ENCODE results near the gene THOC6.
"Not testable (repeated sequence)": the region's sequence is repeated elsewhere in the genome, so short reads cannot be mapped to it uniquely, and the experiment has no call there.

THOC6 gene

DNA sequence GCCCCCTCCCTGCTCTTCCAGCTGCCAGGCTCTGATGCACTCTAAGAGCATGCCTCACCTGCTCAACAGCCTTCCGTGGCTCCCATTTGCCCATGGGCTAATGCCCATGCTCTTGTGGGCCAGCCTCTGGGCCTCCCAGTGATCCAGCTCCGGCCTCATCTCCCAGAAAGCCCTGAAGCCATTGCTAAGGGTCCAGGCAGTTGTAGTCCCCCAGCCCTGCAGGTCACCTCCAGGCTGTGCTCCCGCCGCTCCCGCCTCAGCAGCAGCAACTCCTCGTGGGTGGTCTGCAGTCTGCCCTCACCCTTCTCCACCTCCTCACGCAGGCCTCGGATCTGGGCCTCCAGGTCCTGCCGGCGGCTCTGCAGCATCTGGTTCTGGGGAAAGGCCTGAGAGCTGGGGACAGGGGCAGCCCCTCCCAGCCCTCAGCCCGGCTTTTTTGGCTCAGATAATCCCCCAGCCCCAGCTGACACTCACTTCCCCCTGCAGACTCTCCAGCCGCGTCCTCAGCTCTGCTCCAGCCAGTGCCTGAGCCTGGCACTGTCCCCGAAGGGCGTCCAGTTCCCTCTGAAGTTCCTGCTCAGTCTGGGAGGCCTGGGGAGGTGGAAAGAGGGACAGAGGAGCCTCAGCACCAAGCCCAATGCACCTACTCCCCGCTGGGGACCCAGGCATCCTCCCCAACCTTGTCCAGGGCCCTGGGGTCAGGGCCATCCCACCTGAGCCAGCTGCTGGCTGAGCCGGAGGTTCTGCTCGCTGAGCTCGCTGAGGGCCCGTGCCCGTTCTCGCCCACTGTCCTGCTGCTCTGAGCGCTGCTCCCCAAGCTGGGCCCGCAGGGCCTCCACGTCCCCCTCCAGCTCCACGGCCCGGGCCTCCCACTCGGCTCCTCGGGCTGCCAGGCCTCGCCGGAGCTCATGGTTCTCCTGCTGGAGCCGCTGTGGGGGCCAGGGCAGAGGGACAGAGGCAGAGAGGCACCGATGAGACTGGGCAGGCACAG, 6.7 kb downstream of the THOC6 start:
- no peak for DNase-seq (ENCODE audit: low read depth)

DNA sequence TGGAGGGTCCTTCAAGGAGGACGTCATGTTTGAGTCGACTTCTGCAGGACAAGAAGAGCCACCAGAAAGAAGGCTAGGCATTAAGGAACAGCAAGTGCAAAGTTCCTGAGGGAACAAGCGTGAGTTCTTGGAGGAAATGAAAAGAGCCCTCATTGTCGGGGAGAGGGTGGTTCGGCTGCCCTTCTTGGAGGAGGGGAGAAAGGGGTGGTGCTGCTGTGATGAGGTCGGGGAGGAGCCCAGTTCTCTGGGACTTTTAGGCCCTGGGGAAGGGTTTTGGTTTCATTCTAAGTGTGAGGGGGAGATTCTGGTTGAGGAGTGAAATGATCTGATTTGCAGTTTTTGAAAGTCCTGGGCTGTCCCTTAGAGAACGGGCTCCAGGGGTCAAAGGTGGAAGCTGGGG, 8.8 kb downstream of the THOC6 start:
- DNase-seq (ENCODE audit: low read depth), result no peak

DNA sequence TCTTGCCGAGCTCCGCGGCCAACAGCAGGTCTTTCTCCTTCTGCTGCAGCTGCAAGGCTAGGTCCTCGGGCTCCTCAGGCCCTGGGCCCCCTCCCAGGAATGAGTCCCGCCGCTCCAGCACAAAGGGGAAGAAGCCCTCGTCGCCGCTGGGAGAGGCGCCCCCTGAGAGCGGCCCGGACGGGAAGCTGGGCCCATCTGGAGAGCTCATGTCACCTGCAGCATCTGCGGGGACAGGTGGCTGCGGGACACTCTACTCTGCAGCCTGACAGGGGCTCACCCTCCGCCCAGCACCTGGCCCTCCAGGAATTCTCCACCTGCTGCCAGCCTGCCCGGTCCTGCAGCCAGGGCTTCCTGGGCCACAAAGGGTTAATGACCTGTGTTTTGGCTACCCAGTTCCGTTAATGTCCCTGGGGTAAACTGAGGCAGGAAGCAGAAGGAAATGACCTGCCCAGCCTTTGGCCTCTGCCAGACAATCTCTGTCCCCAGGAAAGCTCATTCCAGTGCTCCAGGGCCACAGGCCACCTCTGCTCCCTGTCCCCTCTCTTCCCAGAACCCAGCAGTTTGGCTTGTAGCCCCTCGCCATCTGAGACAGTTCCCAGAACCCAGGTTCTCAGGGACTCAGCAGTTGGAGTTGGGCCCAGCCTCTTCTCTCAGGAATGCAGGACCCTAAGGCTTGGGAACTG, 11.6 kb downstream of the THOC6 start:
- no peak for DNase-seq (ENCODE audit: low read depth)

DNA sequence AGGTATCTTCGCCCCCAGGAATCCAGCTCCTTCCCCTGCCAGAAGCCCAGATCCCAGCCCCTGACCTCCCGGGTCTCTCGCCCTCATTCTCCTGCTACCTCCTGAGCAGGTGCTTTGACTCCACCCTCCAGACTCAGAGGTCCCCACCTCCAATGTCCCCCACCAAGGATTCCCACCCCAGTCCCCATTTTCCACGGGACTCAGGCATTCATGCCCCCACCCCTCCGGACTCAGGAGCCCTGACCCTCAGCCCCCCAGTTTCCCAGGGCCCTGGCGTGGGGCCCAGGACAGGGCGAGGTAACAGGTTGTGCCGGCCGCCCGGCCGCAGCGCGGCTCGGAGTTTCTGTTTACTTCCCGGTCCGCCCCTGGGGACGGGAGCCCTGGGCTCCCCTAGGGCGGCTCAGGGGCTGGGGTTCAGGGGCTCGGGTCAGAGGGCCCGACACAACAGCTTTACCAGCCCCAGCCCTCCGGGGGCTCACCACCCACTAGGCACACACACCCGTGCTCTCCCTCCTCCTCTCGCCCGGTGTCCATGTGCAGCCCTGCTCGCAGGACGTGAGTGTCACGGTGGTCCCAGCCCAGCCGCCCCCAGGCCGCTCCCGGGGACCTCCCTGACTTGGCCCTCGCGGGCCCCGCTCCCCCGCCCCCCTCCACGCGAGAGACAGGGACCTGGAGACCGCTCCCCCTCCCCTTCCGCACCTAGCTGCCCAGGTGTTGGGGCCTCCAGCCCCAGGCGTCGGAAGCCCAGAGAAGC, 12.3 kb downstream of the THOC6 start:
- no peak for DNase-seq (ENCODE audit: low read depth)

DNA sequence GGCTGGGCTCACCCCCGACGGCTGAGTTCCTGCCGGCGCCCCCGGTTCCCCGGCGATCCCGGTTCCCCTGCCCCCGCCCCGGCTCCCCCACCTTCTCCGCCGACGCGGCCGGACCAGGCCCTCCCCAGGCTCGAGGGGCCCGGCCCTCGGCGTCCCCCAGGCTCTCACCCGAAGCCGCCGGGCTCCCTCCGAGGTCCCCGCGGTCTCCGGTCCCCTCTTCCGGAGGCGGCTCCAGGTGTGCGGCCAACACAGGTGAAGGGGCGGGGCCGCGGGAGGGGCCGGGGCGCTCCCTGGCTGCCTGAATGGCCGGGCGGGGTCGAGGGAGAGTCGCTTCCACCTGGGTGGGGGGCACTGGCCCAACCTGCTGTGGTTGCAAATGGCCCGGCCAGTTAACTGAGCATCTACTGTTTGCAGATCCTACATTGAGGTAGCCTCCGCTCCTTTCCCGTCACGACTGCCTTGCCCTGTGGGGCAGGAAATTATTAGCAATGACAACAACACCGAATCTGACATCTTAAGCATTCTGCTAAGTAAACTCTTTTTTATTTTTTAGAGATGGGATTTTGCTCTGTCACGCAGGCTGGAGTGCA, 13.0 kb downstream of the THOC6 start, which contains the start of gene BICDL2:
Gene BICDL2 (minus strand): TSS at position 219 of the 590 bp plus-strand sequence. CDS start 1,448 bp downstream, outside the sequence.
- DNase-seq (ENCODE audit: low read depth), result no peak

DNA sequence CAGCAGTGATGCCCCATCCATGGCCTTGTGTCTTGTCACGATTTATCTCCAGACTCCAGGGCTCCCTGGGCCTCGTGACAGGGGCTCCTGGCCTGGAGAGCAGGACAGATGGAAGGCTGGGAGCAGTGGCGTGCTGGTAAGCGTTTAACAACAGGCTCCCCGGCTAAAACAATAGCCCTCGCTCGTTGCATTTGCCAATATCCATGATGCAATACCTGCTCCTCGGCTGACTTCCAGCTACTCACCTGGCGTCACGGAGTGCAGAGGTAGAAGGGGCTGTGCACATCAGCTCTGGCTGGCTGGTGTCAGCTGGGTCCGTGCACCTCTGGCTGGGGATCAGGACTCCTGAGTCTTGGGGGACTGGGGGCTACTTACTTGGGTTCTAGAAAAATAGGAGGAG, 14.4 kb downstream of the THOC6 start:
- no peak for DNase-seq (ENCODE audit: low read depth)

DNA sequence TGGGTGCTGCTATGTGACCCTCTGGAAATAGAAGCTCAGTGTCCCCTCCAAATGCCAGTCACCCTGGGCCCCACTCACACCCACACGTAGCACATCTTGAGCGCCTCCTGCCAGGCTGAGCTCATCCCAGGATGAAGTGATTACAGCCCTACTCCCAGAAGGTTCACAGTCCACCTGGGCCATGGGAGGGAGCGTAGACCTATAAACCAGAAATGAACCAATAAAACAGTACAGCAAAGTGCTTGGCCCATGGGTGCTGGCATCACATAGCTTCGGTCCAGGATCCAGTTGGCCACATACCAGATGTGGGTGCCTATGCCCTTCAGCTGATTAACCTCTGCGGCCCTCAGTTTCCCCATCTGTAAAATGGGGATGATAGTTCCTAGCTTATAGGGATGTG, 15.1 kb downstream of the THOC6 start:
- no peak for DNase-seq (ENCODE audit: low read depth)

DNA sequence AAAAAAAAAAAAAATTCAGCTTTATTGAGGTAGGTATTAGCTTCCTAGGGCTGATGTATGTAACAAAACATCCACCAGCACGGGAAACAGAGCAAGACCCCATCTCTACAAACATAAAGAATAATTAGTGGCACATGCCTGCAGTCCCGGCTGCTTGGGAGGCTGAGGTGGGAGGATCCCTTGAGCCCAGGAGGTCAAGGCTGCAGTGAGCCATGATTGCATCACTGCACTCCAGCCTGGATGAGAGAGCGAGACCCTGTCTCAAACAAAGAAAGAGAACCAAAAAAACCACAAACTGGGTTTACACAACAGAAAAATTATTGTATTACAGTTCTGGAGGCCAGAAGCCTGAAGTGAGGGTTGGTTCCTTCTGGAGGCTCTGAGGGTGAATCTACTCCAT, 18.5 kb downstream of the THOC6 start:
- DNase-seq (ENCODE audit: low read depth), result no peak

DNA sequence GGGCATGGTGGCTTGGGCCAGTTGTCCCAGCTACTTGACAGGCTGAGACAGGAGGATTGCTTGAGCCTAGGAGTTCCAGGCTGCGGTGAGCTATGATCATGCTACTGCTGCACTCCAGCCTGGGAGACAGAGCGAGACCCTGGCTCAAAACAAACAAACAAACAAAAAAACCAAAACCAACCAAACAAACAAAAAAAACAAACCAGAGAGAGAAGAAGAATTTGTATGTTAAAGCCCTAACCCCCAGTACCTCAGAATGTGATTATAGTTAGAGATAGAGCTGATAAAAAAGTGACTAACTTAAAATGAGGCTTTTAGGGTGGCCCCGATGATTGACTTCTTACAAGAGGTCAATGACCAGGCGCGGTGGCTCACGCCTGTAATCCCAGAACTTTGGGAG, 20.9 kb downstream of the THOC6 start:
- DNase-seq (ENCODE audit: low read depth), result no peak

DNA sequence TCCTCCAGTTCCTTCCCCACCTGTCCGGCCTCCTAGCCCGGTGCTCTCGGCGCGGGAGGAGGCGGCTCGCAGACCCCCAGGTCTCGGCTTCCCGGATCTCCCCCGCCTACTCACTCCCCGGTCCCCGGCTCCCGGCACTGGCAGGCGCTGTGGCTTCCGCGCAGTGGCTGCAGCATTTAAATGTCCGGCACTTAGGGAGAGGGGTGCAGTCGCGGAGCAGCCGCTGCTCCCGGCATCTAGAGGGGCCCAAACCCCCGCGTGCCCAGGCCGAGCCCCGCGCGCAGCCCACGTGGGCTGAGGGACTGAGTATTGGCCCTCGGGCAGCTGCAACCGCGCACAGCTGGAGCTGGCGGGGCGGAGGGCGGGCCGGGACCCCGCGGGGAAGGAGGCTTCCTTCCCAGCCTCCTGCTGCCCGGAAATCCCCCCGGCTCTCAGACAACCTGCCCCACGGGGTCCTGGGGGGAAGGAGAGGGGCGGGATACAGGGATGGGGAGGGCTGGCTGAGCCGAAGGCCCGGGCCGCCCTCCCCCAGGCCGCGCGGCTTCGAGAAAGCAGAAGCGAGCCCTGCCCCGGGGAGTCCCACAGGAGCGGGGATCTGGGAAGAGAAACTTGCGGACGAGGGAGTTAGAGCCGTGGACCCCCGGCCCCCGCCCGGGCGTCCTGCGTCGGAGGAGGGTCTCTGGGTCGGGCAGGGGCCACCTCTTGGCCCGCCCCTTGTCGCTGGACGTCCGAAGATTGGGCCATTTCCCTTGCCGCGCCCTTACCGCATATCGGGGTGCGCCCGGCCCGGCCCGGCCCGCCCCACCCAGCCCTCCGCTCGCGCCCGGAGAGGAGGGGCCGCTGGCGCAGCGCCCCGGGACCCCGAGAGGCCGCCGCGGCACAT, 22.2 kb downstream of the THOC6 start, which contains the start of gene MMP25:
Gene MMP25 (plus strand): TSS at position 804 of the 883 bp plus-strand sequence. CDS start 357 bp downstream, outside the sequence.
- no peak for DNase-seq (ENCODE audit: low read depth)

DNA sequence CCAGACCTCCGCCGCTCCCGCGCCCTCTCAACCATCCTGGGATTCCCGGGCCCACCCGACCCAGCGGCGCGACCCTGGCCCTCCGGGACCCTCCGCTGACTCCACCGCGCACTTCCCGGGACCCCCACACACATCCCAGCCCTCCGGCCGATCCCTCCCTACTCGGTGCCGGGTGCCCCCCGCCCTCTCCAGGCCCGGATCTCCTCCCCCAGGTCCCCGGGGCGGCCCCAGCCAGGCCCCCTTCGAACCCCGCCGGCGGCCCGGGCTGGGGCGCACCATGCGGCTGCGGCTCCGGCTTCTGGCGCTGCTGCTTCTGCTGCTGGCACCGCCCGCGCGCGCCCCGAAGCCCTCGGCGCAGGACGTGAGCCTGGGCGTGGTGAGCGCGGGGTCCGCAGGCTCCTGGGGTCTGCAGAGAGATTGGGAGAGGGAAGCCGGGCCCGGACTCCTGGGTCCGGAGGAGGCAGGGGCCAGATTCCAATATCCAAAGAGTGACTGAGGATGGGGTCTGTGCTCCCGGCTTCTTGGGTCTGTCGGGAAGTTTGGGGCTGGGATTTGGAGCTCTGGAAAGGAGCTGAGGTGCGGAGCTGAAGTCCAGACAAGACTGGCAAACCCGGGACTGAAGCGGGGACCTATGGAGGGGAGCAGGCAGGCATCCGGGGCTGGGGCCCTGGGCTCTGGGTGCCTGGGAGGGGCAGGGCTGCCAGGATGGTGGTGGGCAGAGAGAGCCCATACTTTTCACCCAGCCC, 23.0 kb downstream of the THOC6 start:
- no peak for DNase-seq (ENCODE audit: low read depth)

DNA sequence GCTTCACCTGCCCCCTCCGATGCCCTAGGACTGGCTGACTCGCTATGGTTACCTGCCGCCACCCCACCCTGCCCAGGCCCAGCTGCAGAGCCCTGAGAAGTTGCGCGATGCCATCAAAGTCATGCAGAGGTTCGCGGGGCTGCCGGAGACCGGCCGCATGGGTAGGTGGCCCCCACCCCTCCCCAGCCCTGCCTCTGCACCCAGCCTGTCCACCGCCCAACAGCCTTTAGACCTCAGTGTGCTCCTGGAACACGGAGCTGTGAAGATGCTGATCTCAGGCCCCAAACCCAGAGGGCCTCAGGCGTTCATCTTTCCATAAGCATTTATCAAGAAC, 23.5 kb downstream of the THOC6 start:
- DNase-seq (ENCODE audit: low read depth), result no peak

DNA sequence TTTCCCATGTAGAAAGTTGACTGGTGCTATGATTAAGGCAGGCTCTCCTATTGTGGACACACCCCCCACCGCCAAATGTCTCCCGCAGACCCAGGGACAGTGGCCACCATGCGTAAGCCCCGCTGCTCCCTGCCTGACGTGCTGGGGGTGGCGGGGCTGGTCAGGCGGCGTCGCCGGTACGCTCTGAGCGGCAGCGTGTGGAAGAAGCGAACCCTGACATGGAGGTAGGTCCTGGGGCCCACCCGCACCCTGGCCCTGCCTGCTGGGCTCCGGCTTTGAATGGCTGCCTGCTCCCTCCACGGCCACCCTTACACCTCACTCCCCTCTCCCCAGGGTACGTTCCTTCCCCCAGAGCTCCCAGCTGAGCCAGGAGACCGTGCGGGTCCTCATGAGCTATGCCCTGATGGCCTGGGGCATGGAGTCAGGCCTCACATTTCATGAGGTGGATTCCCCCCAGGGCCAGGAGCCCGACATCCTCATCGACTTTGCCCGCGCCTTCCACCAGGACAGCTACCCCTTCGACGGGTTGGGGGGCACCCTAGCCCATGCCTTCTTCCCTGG, 26.2 kb downstream of the THOC6 start:
- DNase-seq (ENCODE audit: low read depth), result no peak

DNA sequence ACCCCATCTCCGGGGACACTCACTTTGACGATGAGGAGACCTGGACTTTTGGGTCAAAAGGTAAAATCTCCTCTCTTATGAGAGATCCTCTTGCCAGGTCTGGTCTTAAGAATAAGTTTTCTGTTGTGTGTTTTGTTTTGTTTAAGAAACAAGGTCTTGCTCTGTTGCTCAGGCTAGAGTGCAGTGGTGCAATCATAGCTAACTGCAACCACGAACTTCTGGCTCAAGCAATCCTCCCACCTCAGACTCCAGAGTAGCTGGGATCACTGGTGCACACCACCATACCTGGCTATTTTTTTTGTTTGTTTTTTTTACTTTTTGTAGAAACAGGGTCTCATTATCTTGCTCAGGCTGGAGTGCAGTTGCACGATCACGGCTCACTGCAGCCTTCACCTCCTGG, 26.7 kb downstream of the THOC6 start:
- DNase-seq (ENCODE audit: low read depth), result no peak

DNA sequence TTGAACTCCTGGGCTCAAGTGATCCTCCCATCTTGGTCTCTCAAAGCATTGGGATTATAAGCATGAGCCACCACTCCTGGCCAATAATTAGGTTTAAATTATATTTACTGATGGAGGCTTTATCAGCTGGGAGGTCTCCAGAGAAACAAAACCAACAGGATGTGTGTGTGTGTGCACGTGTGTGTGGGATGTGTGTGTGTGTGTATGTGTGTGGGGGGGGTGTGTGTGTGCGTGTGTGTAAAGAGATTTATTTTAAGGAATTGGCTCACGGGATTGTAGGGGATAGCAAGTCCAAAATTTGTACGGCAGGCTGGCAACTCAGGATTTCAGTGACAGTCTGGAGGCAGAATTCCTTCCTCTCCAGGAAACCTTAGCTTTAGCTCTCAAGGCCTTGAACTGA, 27.2 kb downstream of the THOC6 start:
- DNase-seq (ENCODE audit: low read depth), result no peak

DNA sequence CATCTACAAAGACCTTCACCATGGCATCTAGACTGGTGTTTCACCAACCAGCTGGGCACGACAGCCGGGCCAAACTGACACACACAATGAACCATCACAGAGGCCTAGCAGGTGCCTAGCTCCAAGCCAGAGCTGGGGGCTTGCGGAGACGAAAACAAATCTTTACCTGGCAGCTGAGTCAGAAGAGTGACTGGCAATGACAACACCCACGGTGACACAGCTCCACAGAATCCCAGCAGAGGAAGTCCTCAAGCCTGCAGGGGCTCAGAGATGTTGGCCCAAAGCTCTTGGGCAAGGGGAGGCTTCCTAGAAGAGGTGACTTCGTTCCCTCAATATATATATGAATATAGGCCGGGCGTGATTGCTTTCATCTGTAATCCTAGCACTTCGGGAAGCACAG, 27.7 kb downstream of the THOC6 start:
- DNase-seq (ENCODE audit: low read depth), result no peak

DNA sequence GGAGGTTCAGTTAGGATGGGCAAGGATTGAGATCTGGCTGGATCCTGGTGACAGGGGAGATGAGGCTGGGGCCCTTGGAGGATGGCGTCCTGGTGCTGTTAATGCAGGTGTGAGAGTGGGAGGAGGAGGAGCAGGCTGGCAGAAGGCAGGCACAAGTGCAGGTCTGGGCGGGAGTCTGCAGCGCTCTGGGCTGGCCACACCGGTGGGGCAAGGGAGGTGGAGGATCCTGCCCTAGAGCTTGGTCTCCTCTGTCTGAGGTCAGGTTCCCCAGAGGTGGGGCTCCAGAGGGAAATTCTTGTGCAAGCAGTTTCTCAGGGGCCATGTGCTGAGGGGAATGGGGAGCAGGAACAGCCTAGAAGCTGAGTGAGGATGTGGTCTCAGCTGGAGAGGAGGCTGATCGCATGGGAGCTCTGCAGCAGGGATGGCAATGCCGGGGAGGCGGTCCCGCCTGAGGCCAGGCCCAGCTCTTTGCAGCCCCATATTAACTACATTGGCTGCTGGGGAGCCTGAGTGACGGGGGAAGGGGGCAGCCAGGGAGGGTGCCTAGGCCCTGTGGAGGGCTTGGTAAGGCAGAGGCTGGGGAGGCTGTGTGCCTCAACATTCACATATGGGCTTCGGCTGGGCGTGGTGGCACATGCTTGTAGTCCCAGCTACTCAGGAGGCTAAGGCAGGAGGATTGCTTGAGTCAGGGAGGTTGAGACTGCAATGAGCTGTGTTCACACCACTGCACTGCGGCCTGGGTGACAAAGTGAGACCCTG, 28.9 kb downstream of the THOC6 start:
- DNase-seq (ENCODE audit: low read depth), result not testable (repeated sequence)

DNA sequence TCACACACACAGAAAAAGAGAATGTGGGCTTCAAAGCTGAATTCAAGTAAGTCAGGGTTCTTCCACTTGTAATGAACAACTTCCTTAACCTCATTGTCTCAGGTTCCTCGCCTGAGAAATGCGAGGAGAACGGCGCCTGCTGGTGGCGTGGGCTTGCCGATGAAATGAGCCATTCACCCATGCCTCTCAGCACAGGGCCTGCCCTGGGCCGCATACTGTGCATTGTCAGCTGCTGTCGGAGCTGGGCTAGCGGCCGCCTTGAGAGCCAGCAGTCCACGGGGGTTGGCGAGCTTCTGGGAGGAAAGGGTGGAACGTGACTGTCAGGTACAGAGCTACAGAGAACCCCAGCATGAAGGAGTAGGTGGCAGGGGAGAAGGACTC, 29.5 kb downstream of the THOC6 start:
- not testable (repeated sequence) for DNase-seq (ENCODE audit: low read depth)

Data from iris pigment epithelial cell (primary cell).